Gastrocnemius medialis (tissue), 4 donors: ENCODE results near the gene SAMD13. TPM values are rescaled to one million over a fixed set of nuclear protein-coding genes. Genes with fewer than 3 reads are reported as not detected.

Experiments
- ATAC-seq, 2 donors: fragments of 150-250 bp; one replicate each; pipeline ENCODE4 v1.9.1; 2016
- DNase-seq, 2 donors: peaks; one replicate each; pipeline ENCODE4 v3.0.0-alpha.2; 2019
- H3K27ac ChIP-seq, 4 donors: fragments of 200-600 bp; sonication (generic); 1 replicate in 1 of 4; 2 replicates in 3 of 4; pipeline ENCODE4 v1.5.1; 2016 to 2018; ENCODE audit warnings: mild to moderate bottlenecking in 2 of 4, moderate library complexity in 1 of 4
- H3K27me3 ChIP-seq, 3 donors: fragments of 200-600 bp; sonication (generic) in 2 of 3; 1 replicate in 1 of 3; 2 replicates in 2 of 3; pipeline versions ENCODE4 v1.5.1 to v1.6.0; 2016 to 2019; ENCODE audit warnings: mild to moderate bottlenecking in 1 of 3, moderate library complexity in 1 of 3
- H3K36me3 ChIP-seq, 2 donors: fragments of 200-600 bp; sonication (generic) in 1 of 2; one replicate each; pipeline ENCODE4 v1.5.1; 2017 to 2018
- H3K4me1 ChIP-seq, 2 donors: fragments of 200-600 bp; sonication (generic) in 1 of 2; one replicate each; pipeline ENCODE4 v1.5.1; 2016 to 2017; ENCODE audit warnings: mild to moderate bottlenecking in 2 of 2
- H3K4me3 ChIP-seq, 4 donors: fragments of 200-600 bp; sonication (generic) in 3 of 4; 1 replicate in 1 of 4; 2 replicates in 3 of 4; pipeline ENCODE4 v1.5.1; 2016 to 2019; ENCODE audit warnings: mild to moderate bottlenecking in 2 of 4
- H3K9me3 ChIP-seq, 3 donors: fragments of 200-600 bp; sonication (generic) in 2 of 3; 1 replicate in 1 of 3; 2 replicates in 2 of 3; pipeline ENCODE4 v1.5.1; 2016 to 2019
- CTCF ChIP-seq, 5 experiments: fragments of 450-650 bp in 3 of 5; fragments of 200-600 bp in 2 of 5; sonication (generic) in 2 of 5; IDR thresholded peaks in 4 of 5; conservative IDR thresholded peaks in 1 of 5; 1 replicate in 4 of 5; 2 replicates in 1 of 5; pipeline ENCODE4 v1.5.1; 2016 to 2019; ENCODE audit warnings: antibody characterized with exemption in 5 of 5, mild to moderate bottlenecking in 3 of 5, moderate library complexity in 3 of 5
- POLR2A ChIP-seq, 2 donors: fragments of 450-650 bp; IDR thresholded peaks; one replicate each; pipeline ENCODE4 v1.6.1; 2017; ENCODE audit warnings: antibody characterized with exemption in 2 of 2, mild to moderate bottlenecking in 2 of 2, moderate library complexity in 2 of 2
- in situ Hi-C, 4 donors: fragments of 200-750 bp; cut with MboI; loops; one replicate each; pipeline versions ENCODE4 v1.15.0 to v1.8.0; 2017; ENCODE audit warnings: low sequenced_read_pairs in 4 of 4
- intact Hi-C: fragments of 100-400 bp; cut with DNase I; formaldehyde crosslinking; loops from one replicate; pipeline ENCODE4 v1.15.1; 2023; ENCODE audit warnings: low total_unique reads
- total RNA-seq, 4 donors: library from RNA; depleted of rRNA; stranded (reverse); fragments of >200 nt; gene quantifications; one replicate each; pipeline versions ENCODE4 v1.1.0 to v1.2.3, GENCODE V29; 2016

SAMD13 gene
- total RNA-seq, 4 donors from 2014 or later = 1.5 to 10.8 (median 5.4) TPM

GRCh38 chr1:84370266-84370665 is 68.8 kb downstream of the SAMD13 start:
- ATAC-seq = no peak

GRCh38 chr1:84370831-84371394 is 69.4 kb downstream of the SAMD13 start:
- no peak for ATAC-seq
- H3K4me3 ChIP-seq = no peak overlapping the region
- H3K9me3 ChIP-seq = no peaks in the 10 kb centered on the region
- TF ChIP-seq POLR2A (IDR thresholded peaks at IDR 0.05) (no peak), CTCF (IDR thresholded peaks at IDR 0.05 in 4 of 5, conservative IDR thresholded peaks at IDR 0.05 in 1 of 5) (no peak)
- DNase-seq = no peak
- no peak overlapping the region for H3K27ac ChIP-seq
- intact Hi-C loops (loop anchor here (10.0 kb wide), 1 partner anchor 134 kb away; the partner anchor contains the start of genes GNG5 and SPATA1), in situ Hi-C loops (loop anchor here in 1 of 4 donors (10.0 kb wide), 1 partner anchor 66 kb away; the partner anchor contains the start of gene SAMD13)
- peaks cover 33 to 36% of the 10 kb centered on the region in 2 donors for H3K4me1 ChIP-seq
- H3K27me3 ChIP-seq = no peaks in the 10 kb centered on the region
- H3K36me3 ChIP-seq = no peaks in the 10 kb centered on the region

More at GRCh38 chr1:84370266-84370665, 68.8 kb downstream of the SAMD13 start:
- H3K9me3 ChIP-seq = no peaks in the 10 kb centered on the region
- DNase-seq = no peak
- H3K27ac ChIP-seq = no peak overlapping the region
- intact Hi-C loops = loop anchor here (10.0 kb wide), 1 partner anchor 135 kb away; the partner anchor contains the start of genes GNG5 and SPATA1
- in situ Hi-C loops = loop anchor here in 1 of 4 donors (10.0 kb wide), 1 partner anchor 65 kb away; the partner anchor contains the start of gene SAMD13
- H3K4me1 ChIP-seq = peaks cover 34 to 37% of the 10 kb centered on the region in 2 donors
- H3K36me3 ChIP-seq = no peaks in the 10 kb centered on the region
- H3K27me3 ChIP-seq = no peaks in the 10 kb centered on the region
- H3K4me3 ChIP-seq = no peak overlapping the region
- no peak for TF ChIP-seq CTCF (IDR thresholded peaks at IDR 0.05 in 4 of 5, conservative IDR thresholded peaks at IDR 0.05 in 1 of 5)
- TF ChIP-seq POLR2A (IDR thresholded peaks at IDR 0.05) = no peak

GRCh38 chr1:84373436-84374141 is 72.1 kb downstream of the SAMD13 start:
- intact Hi-C loops = loop anchor here (10.0 kb wide), 1 partner anchor 131 kb away; the partner anchor contains the start of genes GNG5 and SPATA1
- peak overlapping the region; percentile 74 to 87 (median 77) for H3K27ac ChIP-seq
- no peak for TF ChIP-seq POLR2A (IDR thresholded peaks at IDR 0.05)

GRCh38 chr1:84374991-84375696 is 73.6 kb downstream of the SAMD13 start:
- Histone ChIP-seq H3K36me3 (no peaks in the 10 kb centered on the region), H3K27me3 (no peaks in the 10 kb centered on the region), H3K4me1 (peaks cover 43 to 54% of the 10 kb centered on the region in 2 donors), H3K27ac (peak overlapping the region; percentile 74 to 87 (median 77)), H3K9me3 (no peaks in the 10 kb centered on the region), H3K4me3 (peak overlapping the region in 1 of 4 donors; percentile 7)
- peak; percentile 67 to 76 for ATAC-seq
- TF ChIP-seq POLR2A (IDR thresholded peaks at IDR 0.05) (no peak), CTCF (IDR thresholded peaks at IDR 0.05 in 4 of 5, conservative IDR thresholded peaks at IDR 0.05 in 1 of 5) (no peak)
- DNase-seq = peak; percentile 69 to 72
- intact Hi-C loops = loop anchor here (10.0 kb wide), 1 partner anchor 130 kb away; the partner anchor contains the start of genes GNG5 and SPATA1
- in situ Hi-C loops = loop anchor here in 1 of 4 donors (10.0 kb wide), 1 partner anchor 70 kb away; the partner anchor contains the start of gene SAMD13

More at GRCh38 chr1:84373436-84374141, 72.1 kb downstream of the SAMD13 start:
- DNase-seq = no peak
- peaks cover 43 to 53% of the 10 kb centered on the region in 2 donors for H3K4me1 ChIP-seq
- H3K36me3 ChIP-seq = no peaks in the 10 kb centered on the region
- H3K4me3 ChIP-seq = no peak overlapping the region
- in situ Hi-C loops = loop anchor here in 1 of 4 donors (10.0 kb wide), 1 partner anchor 69 kb away; the partner anchor contains the start of gene SAMD13
- H3K9me3 ChIP-seq = no peaks in the 10 kb centered on the region
- no peaks in the 10 kb centered on the region for H3K27me3 ChIP-seq
- no peak for ATAC-seq
